ENCODE measurements around the gene LEF1.

LEF1 gene

DNA sequence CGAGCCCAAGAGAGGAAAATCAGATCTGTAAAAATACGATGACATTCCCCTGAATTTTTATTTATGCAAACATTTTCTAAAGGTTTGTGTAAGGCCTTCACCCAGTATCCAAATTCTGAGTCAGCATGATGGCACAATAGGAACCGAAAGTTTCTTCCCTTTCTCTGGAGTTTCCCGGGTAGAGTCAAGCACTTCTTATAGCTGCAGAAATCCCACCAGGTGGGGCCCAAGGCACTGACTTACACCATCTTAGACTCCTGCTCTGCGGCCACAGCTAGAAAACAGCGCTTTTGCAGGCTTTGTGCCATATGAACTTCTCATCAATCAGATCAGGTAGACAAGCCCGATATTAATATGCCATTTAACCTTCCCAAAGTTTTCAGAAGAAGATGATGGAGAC, 13.4 kb downstream of the LEF1 start:
- Histone ChIP-seq H3K36me3 (ENCODE audit: control insufficient read depth, insufficient read depth, low read length) (no peaks in the 10 kb centered on the region), H3K23ac (ENCODE audit: low read length) (no peak overlapping the region), H4K5ac (ENCODE audit: low read length) (no peak overlapping the region), H3K79me2 (ENCODE audit: control insufficient read depth, insufficient read depth, low read length) (no peaks in the 10 kb centered on the region), H3K27ac (ENCODE audit: low read depth, low read length) (no peak overlapping the region), H3K18ac (ENCODE audit: low read length) (no peak overlapping the region), H3K4ac (ENCODE audit: low read depth, low read length) (no peak overlapping the region), H3K56ac (ENCODE audit: low read length) (no peak overlapping the region), H2AK5ac (ENCODE audit: low read length) (no peak overlapping the region), H4K8ac (ENCODE audit: low read depth, low read length) (no peak overlapping the region), H3K4me3 (ENCODE audit: low read length) (no peak overlapping the region), H3K79me1 (ENCODE audit: low read length) (peaks cover 3% of the 10 kb centered on the region), H3K27me3 (ENCODE audit: insufficient read depth, low read length, poor library complexity) (no peaks in the 10 kb centered on the region), H3K9ac (ENCODE audit: low read length) (no peak overlapping the region), H2BK15ac (replicated peaks; ENCODE audit: low read depth) (no peak overlapping the region), H3K4me2 (ENCODE audit: low read length) (no peak overlapping the region), H2BK5ac (ENCODE audit: low read length) (no peak overlapping the region), H2BK120ac (ENCODE audit: low read depth, low read length) (no peak overlapping the region), H3K4me1 (ENCODE audit: control insufficient read depth, low read depth, low read length) (no peaks in the 10 kb centered on the region)
- no CpG with 5 or more reads among the region's 7 CpGs for WGBS (ENCODE audit: extremely low coverage, insufficient coverage, low lambda C conversion rate)
- DNase-seq = peak; percentile 86

DNA sequence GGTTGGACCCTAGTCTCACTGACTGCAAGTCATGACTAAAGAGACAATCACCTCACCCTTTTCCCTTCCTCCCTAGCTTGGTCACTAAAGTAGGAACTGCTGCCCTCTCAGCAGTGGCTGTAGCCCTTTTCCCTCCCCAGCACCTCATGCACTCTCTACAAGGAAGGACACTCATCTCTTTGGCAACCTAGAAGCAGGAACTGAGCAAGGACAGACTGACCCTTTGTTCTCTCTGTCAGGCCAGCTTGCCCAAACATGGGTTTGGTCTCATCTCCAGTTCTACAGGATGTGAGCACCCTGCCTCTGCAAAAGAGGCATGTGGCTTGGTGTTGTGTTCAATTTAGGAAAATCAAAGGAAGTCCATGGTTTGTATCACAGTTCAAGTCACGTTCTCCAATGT, 15.8 kb downstream of the LEF1 start:
- Histone ChIP-seq H3K4me1 (ENCODE audit: control insufficient read depth, low read depth, low read length) (no peaks in the 10 kb centered on the region), H3K9ac (ENCODE audit: low read length) (no peak overlapping the region), H2AK5ac (ENCODE audit: low read length) (no peak overlapping the region), H2BK15ac (replicated peaks; ENCODE audit: low read depth) (no peak overlapping the region), H4K8ac (ENCODE audit: low read depth, low read length) (no peak overlapping the region), H3K79me1 (ENCODE audit: low read length) (peaks cover 1% of the 10 kb centered on the region), H3K23ac (ENCODE audit: low read length) (no peak overlapping the region), H3K4ac (ENCODE audit: low read depth, low read length) (no peak overlapping the region), H3K27me3 (ENCODE audit: insufficient read depth, low read length, poor library complexity) (no peaks in the 10 kb centered on the region), H2BK5ac (ENCODE audit: low read length) (no peak overlapping the region), H3K36me3 (ENCODE audit: control insufficient read depth, insufficient read depth, low read length) (no peaks in the 10 kb centered on the region), H3K56ac (ENCODE audit: low read length) (no peak overlapping the region), H3K27ac (ENCODE audit: low read depth, low read length) (no peak overlapping the region), H3K18ac (ENCODE audit: low read length) (no peak overlapping the region), H2BK120ac (ENCODE audit: low read depth, low read length) (no peak overlapping the region), H3K4me2 (ENCODE audit: low read length) (no peak overlapping the region), H4K5ac (ENCODE audit: low read length) (no peak overlapping the region), H3K79me2 (ENCODE audit: control insufficient read depth, insufficient read depth, low read length) (no peaks in the 10 kb centered on the region), H3K4me3 (ENCODE audit: low read length) (no peak overlapping the region)
- DNase-seq = no peak
- WGBS (ENCODE audit: extremely low coverage, insufficient coverage, low lambda C conversion rate) = no CpG with 5 or more reads among the region's 1 CpG

DNA sequence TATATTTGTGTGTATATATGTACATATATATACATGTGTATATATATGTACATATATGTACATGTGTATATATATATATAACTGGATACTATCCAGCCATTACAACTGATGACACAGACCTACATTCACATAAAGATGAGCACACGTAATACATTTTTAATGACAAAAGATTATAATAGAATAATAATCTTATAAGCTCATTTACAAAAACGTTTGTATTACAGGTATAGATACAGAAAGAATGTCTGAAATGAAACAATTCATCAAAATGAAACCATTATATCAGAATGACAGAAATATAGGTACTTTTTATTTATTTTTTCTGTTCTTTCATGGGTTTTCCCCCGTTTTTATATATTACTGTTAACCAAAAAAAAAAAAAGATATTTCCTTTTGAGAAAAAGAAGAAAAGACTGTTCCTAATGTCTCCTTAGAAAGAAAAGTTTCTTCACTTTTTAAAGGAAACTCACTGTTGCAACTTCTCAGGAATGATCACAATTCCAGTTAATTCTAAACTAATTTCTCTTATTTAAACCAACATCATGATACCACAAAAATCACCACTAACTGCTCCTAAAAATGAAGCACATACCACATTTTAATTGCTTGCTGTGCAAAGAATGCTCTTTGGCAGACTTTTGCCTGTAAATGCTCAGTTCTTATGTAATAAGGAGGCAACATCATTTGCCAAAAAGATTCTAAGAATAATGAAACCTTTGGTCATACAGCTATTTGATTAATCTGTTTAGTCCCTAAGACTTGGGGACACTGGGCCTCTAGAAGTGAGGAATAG, 18.9 kb downstream of the LEF1 start:
- Histone ChIP-seq H3K4me2 (ENCODE audit: low read length) (no peak overlapping the region), H2BK5ac (ENCODE audit: low read length) (no peak overlapping the region), H3K4ac (ENCODE audit: low read depth, low read length) (no peak overlapping the region), H2BK15ac (replicated peaks; ENCODE audit: low read depth) (no peak overlapping the region), H3K4me3 (ENCODE audit: low read length) (no peak overlapping the region), H3K27ac (ENCODE audit: low read depth, low read length) (no peak overlapping the region), H3K9ac (ENCODE audit: low read length) (no peak overlapping the region), H3K79me2 (ENCODE audit: control insufficient read depth, insufficient read depth, low read length) (no peaks in the 10 kb centered on the region), H3K4me1 (ENCODE audit: control insufficient read depth, low read depth, low read length) (no peaks in the 10 kb centered on the region), H3K56ac (ENCODE audit: low read length) (no peak overlapping the region), H4K8ac (ENCODE audit: low read depth, low read length) (no peak overlapping the region), H2BK120ac (ENCODE audit: low read depth, low read length) (no peak overlapping the region), H3K18ac (ENCODE audit: low read length) (no peak overlapping the region), H3K27me3 (ENCODE audit: insufficient read depth, low read length, poor library complexity) (no peaks in the 10 kb centered on the region), H3K23ac (ENCODE audit: low read length) (no peak overlapping the region), H4K5ac (ENCODE audit: low read length) (no peak overlapping the region), H2AK5ac (ENCODE audit: low read length) (no peak overlapping the region), H3K79me1 (ENCODE audit: low read length) (peaks cover 1% of the 10 kb centered on the region), H3K36me3 (ENCODE audit: control insufficient read depth, insufficient read depth, low read length) (no peaks in the 10 kb centered on the region)
- no peak for DNase-seq
- no CpG with 5 or more reads among the region's 3 CpGs for WGBS (ENCODE audit: extremely low coverage, insufficient coverage, low lambda C conversion rate)

DNA sequence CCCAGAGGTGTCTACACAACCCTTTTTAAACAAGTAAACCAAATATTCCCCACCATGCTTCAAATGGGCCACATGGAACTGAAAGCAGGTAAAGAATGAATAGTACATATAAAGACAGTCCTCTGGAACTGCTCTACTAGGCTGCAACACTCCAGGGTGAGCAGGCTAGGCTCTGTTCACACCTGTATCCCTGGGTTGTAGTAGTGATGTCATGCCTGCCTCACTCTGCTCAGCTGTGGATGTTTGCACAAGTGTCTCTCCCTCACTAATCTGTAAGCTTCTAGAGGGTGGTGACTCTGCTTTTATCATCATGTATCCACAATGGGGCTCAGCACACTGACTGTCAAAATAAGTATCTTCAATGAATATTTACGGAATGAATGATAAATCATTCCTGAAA, 20.4 kb downstream of the LEF1 start:
- H3K79me2 ChIP-seq (ENCODE audit: control insufficient read depth, insufficient read depth, low read length) = no peaks in the 10 kb centered on the region
- no peak overlapping the region for H3K4me2 ChIP-seq (ENCODE audit: low read length)
- no peak overlapping the region for H3K27ac ChIP-seq (ENCODE audit: low read depth, low read length)
- H4K5ac ChIP-seq (ENCODE audit: low read length) = no peak overlapping the region
- no peak overlapping the region for H3K4ac ChIP-seq (ENCODE audit: low read depth, low read length)
- H3K36me3 ChIP-seq (ENCODE audit: control insufficient read depth, insufficient read depth, low read length) = no peaks in the 10 kb centered on the region
- no peak overlapping the region for H2AK5ac ChIP-seq (ENCODE audit: low read length)
- H3K79me1 ChIP-seq (ENCODE audit: low read length) = peaks cover 1% of the 10 kb centered on the region
- no peak overlapping the region for H3K23ac ChIP-seq (ENCODE audit: low read length)
- H3K18ac ChIP-seq (ENCODE audit: low read length) = no peak overlapping the region
- H3K56ac ChIP-seq (ENCODE audit: low read length) = no peak overlapping the region
- no peak overlapping the region for H3K4me3 ChIP-seq (ENCODE audit: low read length)
- DNase-seq = no peak
- H4K8ac ChIP-seq (ENCODE audit: low read depth, low read length) = no peak overlapping the region
- no peak overlapping the region for H2BK15ac ChIP-seq (replicated peaks; ENCODE audit: low read depth)
- H2BK5ac ChIP-seq (ENCODE audit: low read length) = no peak overlapping the region
- H3K9ac ChIP-seq (ENCODE audit: low read length) = no peak overlapping the region
- no CpG with 5 or more reads among the region's 1 CpG for WGBS (ENCODE audit: extremely low coverage, insufficient coverage, low lambda C conversion rate)
- H2BK120ac ChIP-seq (ENCODE audit: low read depth, low read length) = no peak overlapping the region
- no peaks in the 10 kb centered on the region for H3K4me1 ChIP-seq (ENCODE audit: control insufficient read depth, low read depth, low read length)
- no peaks in the 10 kb centered on the region for H3K27me3 ChIP-seq (ENCODE audit: insufficient read depth, low read length, poor library complexity)

DNA sequence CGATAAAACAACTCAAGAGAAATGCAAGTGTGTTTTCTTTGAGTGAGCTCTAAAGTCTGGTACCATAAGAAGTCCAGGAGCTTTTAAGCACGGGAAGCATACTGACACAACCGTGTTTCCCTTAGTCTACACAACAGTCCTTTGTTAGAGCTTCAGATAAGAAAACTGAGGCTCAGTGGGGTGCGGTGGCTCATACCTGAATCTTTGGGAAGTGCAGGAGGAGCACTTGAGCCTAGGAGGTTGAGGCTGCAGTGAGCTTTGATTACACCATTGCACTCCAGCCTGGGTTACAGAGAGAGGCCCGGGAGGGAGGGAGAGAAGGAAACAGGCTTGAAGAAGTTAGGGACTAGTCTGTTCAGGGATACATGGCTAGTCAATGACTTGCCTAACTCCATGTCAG, 21.9 kb downstream of the LEF1 start:
- Histone ChIP-seq H2BK120ac (ENCODE audit: low read depth, low read length) (no peak overlapping the region), H3K4me3 (ENCODE audit: low read length) (no peak overlapping the region), H3K4me2 (ENCODE audit: low read length) (no peak overlapping the region), H3K56ac (ENCODE audit: low read length) (no peak overlapping the region), H2BK5ac (ENCODE audit: low read length) (no peak overlapping the region), H3K79me1 (ENCODE audit: low read length) (no peaks in the 10 kb centered on the region), H4K5ac (ENCODE audit: low read length) (no peak overlapping the region), H3K27me3 (ENCODE audit: insufficient read depth, low read length, poor library complexity) (no peaks in the 10 kb centered on the region), H3K23ac (ENCODE audit: low read length) (no peak overlapping the region), H3K79me2 (ENCODE audit: control insufficient read depth, insufficient read depth, low read length) (no peaks in the 10 kb centered on the region), H2AK5ac (ENCODE audit: low read length) (no peak overlapping the region), H4K8ac (ENCODE audit: low read depth, low read length) (no peak overlapping the region), H3K27ac (ENCODE audit: low read depth, low read length) (no peak overlapping the region), H3K4ac (ENCODE audit: low read depth, low read length) (no peak overlapping the region), H3K18ac (ENCODE audit: low read length) (no peak overlapping the region), H3K36me3 (ENCODE audit: control insufficient read depth, insufficient read depth, low read length) (no peaks in the 10 kb centered on the region), H3K4me1 (ENCODE audit: control insufficient read depth, low read depth, low read length) (no peaks in the 10 kb centered on the region), H3K9ac (ENCODE audit: low read length) (no peak overlapping the region), H2BK15ac (replicated peaks; ENCODE audit: low read depth) (no peak overlapping the region)
- DNase-seq = peak; percentile 80
- WGBS (ENCODE audit: extremely low coverage, insufficient coverage, low lambda C conversion rate) = no CpG with 5 or more reads among the region's 5 CpGs

DNA sequence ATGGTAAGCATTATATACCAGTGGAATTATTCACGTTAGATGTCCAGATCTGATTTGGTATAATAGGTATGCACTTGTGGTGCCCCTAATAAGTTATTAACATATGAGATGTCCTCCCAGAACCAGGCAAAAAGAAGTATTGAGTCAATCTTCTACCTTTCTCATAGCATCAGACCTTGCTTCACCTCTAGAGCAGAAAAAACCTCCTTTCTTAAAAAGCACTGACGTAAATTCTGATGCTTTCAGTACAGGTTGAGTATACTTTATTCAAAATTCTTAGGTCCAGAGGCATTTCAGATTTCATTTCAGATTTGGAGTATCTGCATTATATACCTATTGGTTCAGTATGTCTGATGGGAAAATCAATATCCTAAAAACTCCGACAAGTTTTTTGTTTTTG, 22.4 kb downstream of the LEF1 start:
- H2BK5ac ChIP-seq (ENCODE audit: low read length) = no peak overlapping the region
- DNase-seq = no peak
- no peaks in the 10 kb centered on the region for H3K79me1 ChIP-seq (ENCODE audit: low read length)
- no peaks in the 10 kb centered on the region for H3K4me1 ChIP-seq (ENCODE audit: control insufficient read depth, low read depth, low read length)
- H2BK120ac ChIP-seq (ENCODE audit: low read depth, low read length) = no peak overlapping the region
- H3K23ac ChIP-seq (ENCODE audit: low read length) = no peak overlapping the region
- H3K27ac ChIP-seq (ENCODE audit: low read depth, low read length) = no peak overlapping the region
- H3K4ac ChIP-seq (ENCODE audit: low read depth, low read length) = no peak overlapping the region
- H4K8ac ChIP-seq (ENCODE audit: low read depth, low read length) = no peak overlapping the region
- H3K4me3 ChIP-seq (ENCODE audit: low read length) = no peak overlapping the region
- H3K56ac ChIP-seq (ENCODE audit: low read length) = no peak overlapping the region
- no peaks in the 10 kb centered on the region for H3K36me3 ChIP-seq (ENCODE audit: control insufficient read depth, insufficient read depth, low read length)
- H3K27me3 ChIP-seq (ENCODE audit: insufficient read depth, low read length, poor library complexity) = no peaks in the 10 kb centered on the region
- no peak overlapping the region for H3K4me2 ChIP-seq (ENCODE audit: low read length)
- no peak overlapping the region for H4K5ac ChIP-seq (ENCODE audit: low read length)
- no peak overlapping the region for H3K9ac ChIP-seq (ENCODE audit: low read length)
- H2BK15ac ChIP-seq (replicated peaks; ENCODE audit: low read depth) = no peak overlapping the region
- no peak overlapping the region for H3K18ac ChIP-seq (ENCODE audit: low read length)
- no peaks in the 10 kb centered on the region for H3K79me2 ChIP-seq (ENCODE audit: control insufficient read depth, insufficient read depth, low read length)
- no CpG with 5 or more reads among the region's 3 CpGs for WGBS (ENCODE audit: extremely low coverage, insufficient coverage, low lambda C conversion rate)
- no peak overlapping the region for H2AK5ac ChIP-seq (ENCODE audit: low read length)

Measured in mesendoderm (in vitro differentiated cells).